ENCODE measurements around the gene MAP4K5.
"Not testable (repeated sequence)": the region's sequence is repeated elsewhere in the genome, so short reads cannot be mapped to it uniquely, and the experiment has no call there.

MAP4K5 gene

GRCh38 chr14:50531595-50532501 lies 521 bp downstream of the MAP4K5 start:
- peak; percentile 53 for DNase-seq

- no peak for DNase-seq
Observed at GRCh38 chr14:50530794-50531365, 1.5 kb downstream of the MAP4K5 start.

- no peak for DNase-seq
Observed at GRCh38 chr14:50530358-50530757, 2.0 kb downstream of the MAP4K5 start.

GRCh38 chr14:50529288-50530179 lies 2.8 kb downstream of the MAP4K5 start:
- DNase-seq: no peak

GRCh38 chr14:50528000-50528399 lies 4.4 kb downstream of the MAP4K5 start:
- DNase-seq: no peak

- DNase-seq: no peak
Observed at GRCh38 chr14:50524731-50525515, 7.4 kb downstream of the MAP4K5 start.

- DNase-seq: no peak
Observed at GRCh38 chr14:50524060-50524459, 8.3 kb downstream of the MAP4K5 start.

- DNase-seq: no peak
Observed at GRCh38 chr14:50523271-50524041, 8.9 kb downstream of the MAP4K5 start.

GRCh38 chr14:50521912-50522341 lies 10.4 kb downstream of the MAP4K5 start:
- DNase-seq: no peak

GRCh38 chr14:50520947-50521815 lies 11.2 kb downstream of the MAP4K5 start:
- peak; percentile 80 for DNase-seq

- no peak for DNase-seq
Observed at GRCh38 chr14:50516091-50516490, 16.3 kb downstream of the MAP4K5 start.

- no peak for DNase-seq
Observed at GRCh38 chr14:50512463-50512862, 19.9 kb downstream of the MAP4K5 start.

GRCh38 chr14:50510157-50510556 lies 22.2 kb downstream of the MAP4K5 start:
- no peak for DNase-seq

- not testable (repeated sequence) for DNase-seq
Observed at GRCh38 chr14:50507078-50507477, 25.3 kb downstream of the MAP4K5 start.

GRCh38 chr14:50501642-50502041 lies 30.7 kb downstream of the MAP4K5 start:
- DNase-seq: no peak

- DNase-seq: no peak
Observed at GRCh38 chr14:50497351-50497750, 35.0 kb downstream of the MAP4K5 start.

GRCh38 chr14:50489851-50490250 lies 42.5 kb downstream of the MAP4K5 start:
- no peak for DNase-seq

- no peak for DNase-seq
Observed at GRCh38 chr14:50488521-50488920, 43.8 kb downstream of the MAP4K5 start.

- DNase-seq: no peak
Observed at GRCh38 chr14:50479041-50479440, 53.3 kb downstream of the MAP4K5 start.

GRCh38 chr14:50477760-50478159 lies 54.6 kb downstream of the MAP4K5 start:
- DNase-seq: no peak

- DNase-seq: no peak
Observed at GRCh38 chr14:50476134-50476533, 56.2 kb downstream of the MAP4K5 start.

All from stimulated activated CD4-positive, alpha-beta T cell treated with anti-CD3 and anti-CD28 coated beads, Interleukin-15, amount 100 ng/mL, for 24 hours (primary cell).